ENCODE data around the gene TNFAIP2.

The TNFAIP2 gene

DNA sequence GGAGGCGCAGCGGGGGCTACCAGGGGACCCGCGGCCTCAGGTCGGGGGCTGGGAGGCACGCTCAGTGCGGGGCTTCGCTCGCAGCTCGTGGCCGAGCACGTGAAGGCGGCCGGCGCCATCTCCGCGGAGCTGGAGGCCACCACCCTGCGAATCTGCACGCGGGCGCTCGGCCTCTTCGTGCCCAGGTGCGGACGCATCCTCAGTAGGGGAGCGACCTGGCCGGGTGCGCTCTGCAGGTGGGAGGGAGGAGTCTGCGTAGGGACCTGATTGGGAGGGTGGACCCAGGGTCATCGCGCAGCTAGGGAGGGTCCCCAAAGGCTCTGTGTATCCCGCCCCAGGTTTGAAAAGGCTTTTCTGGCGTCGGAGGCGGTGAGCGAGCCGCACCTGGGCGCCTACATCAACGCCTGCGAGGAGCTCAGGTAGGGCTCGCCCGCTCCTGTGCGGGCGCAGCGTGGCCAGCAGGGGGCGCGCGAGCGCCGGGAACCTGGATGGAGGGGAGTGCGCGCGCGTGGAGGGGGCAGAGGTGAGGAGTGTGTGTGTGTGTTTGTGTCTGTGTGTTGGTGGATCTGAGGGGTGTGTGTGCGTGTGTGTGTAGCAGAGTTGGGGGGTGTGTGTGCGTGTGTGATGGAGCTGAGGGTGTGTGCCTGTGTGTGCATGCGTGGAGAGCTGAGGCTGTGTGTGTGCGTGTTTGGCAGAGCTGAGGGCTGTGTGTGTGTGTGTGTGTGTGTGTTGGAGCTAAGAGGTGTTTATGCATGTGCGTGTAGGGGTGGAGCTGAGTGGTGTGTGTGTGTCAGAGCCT lies 18.4 kb upstream of the TNFAIP2 start:
- no peak for DNase-seq (ENCODE audit: low read depth)
- TF ChIP-seq, protein P1, sequence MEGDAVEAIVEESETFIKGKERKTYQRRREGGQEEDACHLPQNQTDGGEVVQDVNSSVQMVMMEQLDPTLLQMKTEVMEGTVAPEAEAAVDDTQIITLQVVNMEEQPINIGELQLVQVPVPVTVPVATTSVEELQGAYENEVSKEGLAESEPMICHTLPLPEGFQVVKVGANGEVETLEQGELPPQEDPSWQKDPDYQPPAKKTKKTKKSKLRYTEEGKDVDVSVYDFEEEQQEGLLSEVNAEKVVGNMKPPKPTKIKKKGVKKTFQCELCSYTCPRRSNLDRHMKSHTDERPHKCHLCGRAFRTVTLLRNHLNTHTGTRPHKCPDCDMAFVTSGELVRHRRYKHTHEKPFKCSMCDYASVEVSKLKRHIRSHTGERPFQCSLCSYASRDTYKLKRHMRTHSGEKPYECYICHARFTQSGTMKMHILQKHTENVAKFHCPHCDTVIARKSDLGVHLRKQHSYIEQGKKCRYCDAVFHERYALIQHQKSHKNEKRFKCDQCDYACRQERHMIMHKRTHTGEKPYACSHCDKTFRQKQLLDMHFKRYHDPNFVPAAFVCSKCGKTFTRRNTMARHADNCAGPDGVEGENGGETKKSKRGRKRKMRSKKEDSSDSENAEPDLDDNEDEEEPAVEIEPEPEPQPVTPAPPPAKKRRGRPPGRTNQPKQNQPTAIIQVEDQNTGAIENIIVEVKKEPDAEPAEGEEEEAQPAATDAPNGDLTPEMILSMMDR (IDR thresholded peaks at IDR 0.05; ENCODE audit: control insufficient read depth, extremely low read depth, insufficient read depth) = peak; percentile 92
- H3K4me3 ChIP-seq (ENCODE audit: low read depth, low read length) = 0 out of 2 replicates have a peak overlapping the region, but pooled peaks have one; percentile 22

DNA sequence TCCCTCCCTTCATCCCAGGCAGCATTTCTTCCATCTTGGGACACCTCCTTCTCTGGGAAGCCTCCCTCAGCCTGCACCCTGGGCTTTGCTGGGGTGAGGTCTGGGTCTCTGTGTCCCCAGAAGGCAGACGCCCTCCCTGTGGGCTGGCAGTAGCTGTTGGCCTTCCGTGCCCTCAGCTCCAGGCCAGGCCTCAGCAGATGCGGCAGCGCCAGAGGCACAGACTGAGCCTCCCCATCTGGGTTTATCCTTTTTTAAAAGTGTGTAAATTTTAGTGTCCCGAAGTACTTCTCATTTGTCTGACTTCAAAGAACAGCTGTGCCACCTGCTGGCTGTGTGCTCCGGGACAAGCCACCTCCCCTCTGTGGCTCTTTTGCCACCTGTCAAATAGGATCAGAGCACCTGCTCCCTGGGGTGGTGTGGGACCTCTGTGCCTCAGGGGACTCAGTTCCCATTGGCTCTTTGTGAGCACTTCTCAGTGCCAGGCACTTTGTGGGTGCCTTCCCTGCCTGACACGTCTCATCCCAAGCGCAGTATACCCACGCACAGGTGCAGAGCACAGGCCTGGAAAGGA lies 17.6 kb upstream of the TNFAIP2 start:
- DNase-seq (ENCODE audit: low read depth) = peak; percentile 25
- TF ChIP-seq, protein P1 (IDR thresholded peaks at IDR 0.05; ENCODE audit: control insufficient read depth, extremely low read depth, insufficient read depth) = peak; percentile 61

DNA sequence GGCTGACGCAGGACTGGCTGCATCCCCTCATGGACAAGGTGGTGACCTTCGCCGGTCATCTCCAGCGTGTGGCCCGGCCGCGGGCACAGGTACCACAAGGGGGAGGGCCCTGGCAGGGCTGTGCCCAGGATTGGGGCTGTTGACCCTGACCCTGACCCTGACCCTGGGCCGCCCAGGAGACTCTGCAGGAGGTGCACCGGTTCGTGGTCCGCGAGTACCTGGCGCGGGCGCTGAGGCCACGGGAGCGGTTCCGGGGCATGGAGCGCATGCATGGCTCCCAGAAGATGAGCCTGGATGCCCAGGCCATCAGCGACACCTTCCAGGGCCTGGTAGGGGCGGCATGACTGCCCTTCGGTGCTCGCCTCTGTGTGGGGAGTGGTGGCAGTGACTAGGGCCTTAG lies 15.8 kb upstream of the TNFAIP2 start:
- DNase-seq (ENCODE audit: low read depth) = no peak
- TF ChIP-seq, protein P1 (IDR thresholded peaks at IDR 0.05; ENCODE audit: control insufficient read depth, extremely low read depth, insufficient read depth) = no peak
- no peak overlapping the region for H3K4me3 ChIP-seq (ENCODE audit: low read depth, low read length)

More for the DNA sequence above, 17.6 kb upstream of the TNFAIP2 start:
- no peak overlapping the region for H3K4me3 ChIP-seq (ENCODE audit: low read depth, low read length)

DNA sequence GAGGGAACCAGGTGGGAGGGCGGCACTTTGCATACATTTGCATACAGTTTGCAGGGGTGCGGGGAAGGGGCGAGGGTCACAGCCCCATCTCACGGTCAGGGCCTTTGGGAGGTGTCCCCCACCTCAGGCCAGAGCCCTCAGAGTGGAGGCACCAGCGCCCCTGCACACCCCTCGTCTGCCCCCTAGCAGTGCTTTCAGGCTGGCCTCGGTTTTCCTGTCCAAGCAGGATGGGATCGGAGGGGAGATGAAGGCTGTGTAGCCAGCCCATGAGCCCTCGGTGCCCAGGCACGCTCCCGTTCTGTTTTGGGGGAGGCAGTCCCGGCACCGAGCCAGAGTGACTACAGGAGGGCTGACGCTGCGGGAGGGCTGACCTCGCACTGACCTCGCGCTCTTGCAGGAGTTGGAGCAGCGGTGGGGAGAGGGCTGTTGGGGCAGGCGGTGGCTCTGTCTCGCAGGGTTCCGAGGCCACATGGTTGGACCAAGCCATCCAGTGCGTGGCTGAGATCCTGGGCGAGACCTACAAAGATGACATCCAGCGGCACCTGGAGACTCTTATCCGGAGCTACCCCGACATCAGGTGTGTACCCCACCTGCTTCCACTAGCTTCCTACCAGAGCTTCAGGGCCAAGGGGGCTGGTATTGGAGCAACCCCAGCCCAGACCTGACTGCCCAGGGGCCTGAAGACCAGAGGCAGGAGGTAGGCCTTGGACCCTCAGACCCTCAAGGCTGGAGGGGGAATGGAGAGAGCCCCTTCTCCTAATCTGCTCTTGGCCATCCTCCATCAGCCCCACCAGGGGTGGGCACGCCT lies 15.1 kb upstream of the TNFAIP2 start:
- H3K4me3 ChIP-seq (ENCODE audit: low read depth, low read length) = no peak overlapping the region
- no peak for DNase-seq (ENCODE audit: low read depth)
- TF ChIP-seq, protein P1 (IDR thresholded peaks at IDR 0.05; ENCODE audit: control insufficient read depth, extremely low read depth, insufficient read depth) = no peak

DNA sequence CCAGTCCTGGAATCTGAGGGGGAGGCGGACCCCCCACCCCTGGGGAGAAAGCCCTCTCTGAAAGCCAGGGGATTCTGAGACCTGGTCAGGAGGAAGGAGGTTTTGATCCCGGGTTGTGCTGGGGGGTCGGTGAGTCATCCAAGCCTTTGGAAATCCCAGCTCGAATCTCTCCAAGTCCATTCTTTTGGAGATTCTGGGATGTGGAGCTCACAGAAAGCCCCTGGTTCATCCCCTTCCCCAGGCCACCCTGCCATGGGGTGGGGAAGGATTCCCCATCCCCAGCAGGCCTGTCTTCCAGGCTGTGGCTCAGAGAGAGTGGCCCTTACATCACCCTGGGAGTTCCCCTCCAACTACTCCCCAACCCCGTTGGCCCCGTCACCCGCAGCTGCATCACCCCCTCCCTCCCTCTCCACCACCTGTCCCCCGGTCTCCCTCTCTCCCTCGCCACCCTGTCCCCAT lies 14.5 kb upstream of the TNFAIP2 start:
- TF ChIP-seq, protein P1 (IDR thresholded peaks at IDR 0.05; ENCODE audit: control insufficient read depth, extremely low read depth, insufficient read depth) = no peak
- no peak for DNase-seq (ENCODE audit: low read depth)
- H3K4me3 ChIP-seq (ENCODE audit: low read depth, low read length) = no peak overlapping the region

DNA sequence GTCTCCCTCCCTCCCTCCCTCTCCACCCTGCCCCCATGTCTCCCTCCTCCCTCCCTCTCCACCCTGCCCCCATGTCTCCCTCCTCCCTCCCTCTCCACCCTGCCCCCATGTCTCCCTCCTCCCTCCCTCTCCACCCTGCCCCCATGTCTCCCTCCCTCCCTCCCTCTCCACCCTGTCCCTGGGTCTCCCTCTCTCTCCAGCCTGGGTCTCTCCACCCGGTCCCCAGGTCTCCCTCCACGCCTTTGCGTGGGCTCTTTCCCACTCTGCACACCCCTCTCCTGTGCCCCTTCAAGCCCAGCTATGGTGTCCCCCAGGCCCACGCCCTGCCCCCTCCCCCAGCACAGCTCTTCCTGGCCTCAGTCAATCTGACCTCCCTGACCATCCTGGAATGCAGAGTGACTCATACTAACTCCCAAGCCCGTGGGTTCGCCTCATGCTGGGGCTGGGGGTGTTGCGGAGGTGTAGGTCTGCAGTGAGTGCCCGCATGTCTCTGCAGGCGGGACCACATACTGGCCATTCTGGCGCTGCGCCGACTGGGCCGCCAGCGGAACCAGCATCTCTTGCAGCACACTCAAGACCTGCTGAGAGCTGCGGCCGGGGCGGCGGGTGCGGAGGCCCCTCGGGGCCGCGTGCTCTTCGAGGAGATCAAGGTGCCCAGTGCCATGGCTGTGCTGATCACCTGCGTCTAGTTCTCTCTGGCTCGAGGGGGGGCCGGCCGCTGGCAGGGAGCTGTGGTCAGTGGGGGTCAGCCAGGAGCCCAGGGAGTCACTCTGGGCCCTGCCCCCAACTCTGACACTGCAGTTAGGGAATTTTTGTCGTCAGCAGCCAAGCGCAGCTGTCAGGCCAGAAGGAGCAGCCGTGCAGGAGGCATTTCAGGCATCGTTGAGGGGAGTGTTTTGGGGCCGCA lies 13.5 kb upstream of the TNFAIP2 start:
- DNase-seq (ENCODE audit: low read depth) = no peak
- TF ChIP-seq, protein P1 (IDR thresholded peaks at IDR 0.05; ENCODE audit: control insufficient read depth, extremely low read depth, insufficient read depth) = no peak
- no peak overlapping the region for H3K4me3 ChIP-seq (ENCODE audit: low read depth, low read length)
